Endothelial cell of umbilical vein (primary cell): Measurements from ENCODE around the gene GGN. TPM values are rescaled to one million over a fixed set of nuclear protein-coding genes. Genes with fewer than 3 reads are reported as not detected.
"Not testable (repeated sequence)": the region's sequence is repeated elsewhere in the genome, so short reads cannot be mapped to it uniquely, and the experiment has no call there.

Experiments
- BruUV-seq: library from RNA; stranded (reverse); fragments of 400-500 nt; replicated peaks from 2 replicates; lab custom pipeline; 2021; lab: Mats Ljungman, UMichigan
- CTCF ChIA-PET: fragments of 300-600, 350-600 bp; sonication (Branson Sonifier 250); formaldehyde crosslinking; loops from one replicate; lab custom pipeline; 2021; ENCODE audit warnings: antibody characterized with exemption, inconsistent platforms; lab: Charles Lee
- POLR2A ChIA-PET: fragments of 300-600, 350-600 bp; sonication (Branson Sonifier 250); formaldehyde crosslinking; loops from one replicate; lab custom pipeline; 2021; ENCODE audit warnings: antibody characterized with exemption, inconsistent platforms; lab: Charles Lee
- DNase-seq: peaks from one replicate; pipeline ENCODE4 v3.0.0-alpha.2; 2011; ENCODE audit warnings: low read depth, low spot score
- FAIRE-seq: peaks from 2 replicates; lab custom pipeline; 2011; peaks lifted over from hg19 to GRCh38; lab: Jason Lieb, UNC
- H2AFZ ChIP-seq: 2 replicates; pipeline ENCODE4 v1.6.0; 2012; ENCODE audit warnings: low read depth, low read length, control low read depth, inconsistent platforms
- H3K27ac ChIP-seq: 2 replicates; pipeline ENCODE4 v1.5.1; 2011; ENCODE audit warnings: low read depth, mild to moderate bottlenecking, control low read depth, low read length, moderate library complexity; ENCODE audit not compliant: insufficient read depth
- H3K27me3 ChIP-seq, 2 experiments: 2 replicates each; pipeline versions ENCODE4 v1.6.0 to v1.6.1; 2011; ENCODE audit warnings: low read length in 2 of 2, mixed read lengths in 1 of 2; ENCODE audit not compliant: control insufficient read depth in 2 of 2, insufficient read depth in 2 of 2
- H3K36me3 ChIP-seq, 2 experiments: 2 replicates in 1 of 2; 3 replicates in 1 of 2; pipeline ENCODE4 v1.5.1; 2011; ENCODE audit warnings: low read length in 2 of 2, mild to moderate bottlenecking in 1 of 2, moderate library complexity in 1 of 2; ENCODE audit not compliant: control insufficient read depth in 2 of 2, insufficient read depth in 2 of 2; ENCODE audit errors: extremely low read depth in 1 of 2
- H3K4me1 ChIP-seq: 3 replicates; pipeline ENCODE4 v1.5.1; 2011; ENCODE audit warnings: mild to moderate bottlenecking, low read length; ENCODE audit not compliant: control insufficient read depth, insufficient read depth; ENCODE audit errors: extremely low read depth
- H3K4me2 ChIP-seq: 2 replicates; pipeline ENCODE4 v1.6.1; 2011; ENCODE audit warnings: low read length, control low read depth, mixed read lengths; ENCODE audit not compliant: insufficient read depth
- H3K4me3 ChIP-seq, 3 experiments: fragments of 200-600 bp in 1 of 3; sonication (generic), shearing (Covaris generic) in 1 of 3; replicated peaks in 1 of 3; 2 replicates each; pipeline ENCODE4 v1.5.1; 2011 to 2016; ENCODE audit warnings: control low read depth in 3 of 3, low read length in 3 of 3, mild to moderate bottlenecking in 2 of 3, inconsistent platforms in 1 of 3, low read depth in 1 of 3, moderate library complexity in 1 of 3; ENCODE audit not compliant: insufficient read depth in 1 of 3
- H3K79me2 ChIP-seq: 2 replicates; pipeline ENCODE4 v1.6.0; 2012; ENCODE audit warnings: low read length, inconsistent platforms; ENCODE audit not compliant: control insufficient read depth, insufficient read depth
- H3K9ac ChIP-seq: replicated peaks from 2 replicates; pipeline ENCODE3; 2011; ENCODE audit warnings: low read length, control low read depth; ENCODE audit not compliant: insufficient read depth; ENCODE audit errors: extremely low read depth
- H3K9me1 ChIP-seq: replicated peaks from 3 replicates; pipeline ENCODE4 v1.6.0; 2011; ENCODE audit warnings: mild to moderate bottlenecking, low read length; ENCODE audit not compliant: control insufficient read depth, insufficient read depth; ENCODE audit errors: extremely low read depth
- H3K9me3 ChIP-seq: replicated peaks from 2 replicates; pipeline ENCODE4 v1.5.1; 2012; ENCODE audit warnings: low read length, inconsistent platforms; ENCODE audit not compliant: control insufficient read depth, insufficient read depth
- H4K20me1 ChIP-seq: replicated peaks from 2 replicates; pipeline ENCODE3; 2011; ENCODE audit warnings: mild to moderate bottlenecking, low read length; ENCODE audit not compliant: control insufficient read depth, insufficient read depth; ENCODE audit errors: extremely low read depth
- CTCF ChIP-seq, 2 donors: IDR thresholded peaks; 1 replicate in 1 of 2; 2 replicates in 1 of 2; pipeline ENCODE4 v1.5.1; 2011; ENCODE audit warnings: low read length in 2 of 2, mild to moderate bottlenecking in 2 of 2, moderate library complexity in 2 of 2, control low read depth in 1 of 2, inconsistent platforms in 1 of 2, low read depth in 1 of 2; ENCODE audit not compliant: insufficient read depth in 1 of 2; ENCODE audit errors: extremely low read depth in 1 of 2
- EZH2 ChIP-seq: IDR thresholded peaks from 2 replicates; pipeline ENCODE4 v1.6.1; 2012; ENCODE audit warnings: borderline replicate concordance, low read depth, mild to moderate bottlenecking, moderate library complexity, low read length, inconsistent platforms; ENCODE audit not compliant: severe bottlenecking
- FOS ChIP-seq: IDR thresholded peaks from 2 replicates; pipeline ENCODE4 v1.6.1; 2011; ENCODE audit warnings: mild to moderate bottlenecking, low read length, moderate library complexity, borderline replicate concordance; ENCODE audit not compliant: insufficient read depth
- GATA2 ChIP-seq: IDR thresholded peaks from 2 replicates; pipeline ENCODE4 v1.7.0; 2011; ENCODE audit warnings: low read depth, mild to moderate bottlenecking, moderate library complexity, mixed read lengths, low read length; ENCODE audit not compliant: insufficient read length, insufficient read depth
- JUN ChIP-seq: IDR thresholded peaks from 2 replicates; pipeline ENCODE4 v1.6.1; 2011; ENCODE audit warnings: borderline replicate concordance, low read depth; ENCODE audit not compliant: insufficient read length, insufficient read depth
- MYC ChIP-seq: IDR thresholded peaks from one replicate; pipeline ENCODE4 v1.6.1; 2011; ENCODE audit warnings: mild to moderate bottlenecking, low read depth, low read length
- POLR2A ChIP-seq: IDR thresholded peaks from 2 replicates; pipeline ENCODE4 v1.6.1; 2012; ENCODE audit warnings: low read depth, mild to moderate bottlenecking, control low read depth, low read length
- POLR2AphosphoS5 ChIP-seq: IDR thresholded peaks from 2 replicates; pipeline ENCODE4 v1.6.1; 2012; ENCODE audit warnings: low read depth, mild to moderate bottlenecking, control low read depth, low read length, moderate library complexity; ENCODE audit not compliant: insufficient read depth
- dilution Hi-C: fragments of 300-500 bp; cut with MboI; formaldehyde crosslinking; loops from one replicate; pipeline ENCODE4 v1.15.0; 2019; ENCODE audit warnings: low sequenced_read_pairs; ENCODE audit not compliant: extremely low pct_ligation_motif_present
- intact Hi-C: fragments of 100-400 bp; cut with micrococcal nuclease; formaldehyde crosslinking; loops from one replicate; pipeline ENCODE4 v1.10.0; 2022
- polyA plus RNA-seq, 4 experiments: library from polyadenylated mRNA; depleted of rRNA in 3 of 4; stranded (reverse) in 3 of 4; unstranded in 1 of 4; fragments of >200 nt; gene quantifications; 2 replicates each; pipeline versions ENCODE4 v1.2.1 to v1.2.3, GENCODE V29; 2011 to 2012; ENCODE audit warnings: missing spikeins in 1 of 4
- total RNA-seq: library from RNA; stranded (reverse); gene quantifications from 2 replicates; pipeline ENCODE4 v1.2.3, GENCODE V29; 2021
- TF ChIP-seq, protein P1 (sequence below): IDR thresholded peaks from 2 replicates; pipeline ENCODE4 v1.6.1; 2011; ENCODE audit not compliant: insufficient read depth, insufficient read length

GGN gene
- total and polyA plus RNA-seq, 2 donors (not counting 3 experiments of a cell fraction or from before 2014, with no cell fraction given), result 0.39 to 0.88 TPM

- Histone ChIP-seq H3K4me2 (no peak overlapping the region), H3K9me3 (no peaks in the 10 kb centered on the region), H3K27ac (no peak overlapping the region), H3K79me2 (no peaks in the 10 kb centered on the region), H3K9ac (no peak overlapping the region), H3K27me3 (peaks cover 4 to 6% of the 10 kb centered on the region in 2 experiments), H3K9me1 (no peaks in the 10 kb centered on the region), H2AFZ (no peak overlapping the region), H3K4me3 (no peak overlapping the region), H3K4me1 (peaks cover 3% of the 10 kb centered on the region), H3K36me3 (no peaks in the 10 kb centered on the region), H4K20me1 (no peaks in the 10 kb centered on the region)
- CTCF ChIA-PET, result interaction anchor here (1.5 kb wide), 1 partner anchor 21 kb away, joined by 3 read pairs; the partner anchor contains the start of gene GGN
- POLR2A ChIA-PET, result no interaction called here
- intact Hi-C loops (no loop called here), dilution Hi-C loops (no loop called here)
- FAIRE-seq, result no peak
- BruUV-seq, result no TSS peak
- TF ChIP-seq MYC (no peak), JUN (no peak), FOS (no peak), CTCF (IDR thresholded peaks at IDR 0.05; ENCODE audit: extremely low read depth in 1 of 2, insufficient read depth in 1 of 2, low read depth in 1 of 2, low read length in 2 of 2) (no peak), POLR2A (no peak), GATA2 (no peak), POLR2AphosphoS5 (no peak), EZH2 (no peak)
- TF ChIP-seq, protein P1, sequence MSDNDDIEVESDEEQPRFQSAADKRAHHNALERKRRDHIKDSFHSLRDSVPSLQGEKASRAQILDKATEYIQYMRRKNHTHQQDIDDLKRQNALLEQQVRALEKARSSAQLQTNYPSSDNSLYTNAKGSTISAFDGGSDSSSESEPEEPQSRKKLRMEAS, result no peak
- no peak for DNase-seq
Observed at GRCh38 chr19:38367041-38367440, 20.8 kb downstream of the GGN start.

DNA sequence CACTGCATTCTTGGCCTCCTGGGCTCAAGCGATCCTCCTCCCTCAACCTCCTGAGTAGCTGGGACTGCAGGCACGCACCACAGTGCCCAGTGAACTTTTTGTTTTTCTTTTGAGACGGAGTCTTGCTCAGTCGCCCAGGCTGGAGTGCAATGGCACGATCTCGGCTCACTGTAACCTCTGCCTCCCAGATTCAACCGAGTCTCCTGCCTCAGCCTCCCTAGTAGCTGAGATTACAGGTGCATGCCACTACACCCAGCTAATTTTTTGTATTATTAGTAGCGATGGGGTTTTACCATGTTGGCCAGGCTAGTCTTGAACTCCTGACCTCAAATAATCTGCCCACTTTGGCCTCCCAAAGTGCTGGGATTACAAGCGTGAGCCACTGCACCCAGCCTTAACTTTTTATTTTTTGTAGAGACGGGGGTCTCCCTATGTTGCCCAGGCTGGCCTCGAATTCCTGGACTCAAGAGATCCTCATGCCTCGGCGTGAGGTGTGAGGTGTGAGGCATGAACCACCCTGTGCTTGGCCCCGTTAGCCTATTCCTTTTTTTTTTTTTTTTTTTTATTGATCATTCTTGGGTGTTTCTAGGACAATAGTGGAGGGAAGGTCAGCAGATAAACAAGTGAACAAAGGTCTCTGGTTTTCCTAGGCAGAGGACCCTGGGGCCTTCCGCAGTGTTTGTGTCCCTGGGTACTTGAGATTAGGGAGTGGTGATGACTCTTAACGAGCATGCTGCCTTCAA is 24.7 kb downstream of the GGN start:
- DNase-seq, BruUV-seq, dilution Hi-C loops, H3K9ac ChIP-seq, H3K9me3 ChIP-seq, H3K79me2 ChIP-seq, H3K27ac ChIP-seq, H3K4me1 ChIP-seq, H4K20me1 ChIP-seq, H3K36me3 ChIP-seq, H3K9me1 ChIP-seq, H3K4me3 ChIP-seq: not testable (repeated sequence)
- FAIRE-seq, result peak; percentile 59
- POLR2A ChIA-PET, result interaction anchor here (1.7 kb wide), 1 partner anchor 11 kb away, joined by 7 read pairs; the partner anchor contains the start of gene PSMD8
- peak overlapping the region; percentile 72 for H3K4me2 ChIP-seq
- intact Hi-C loops, result loop anchor here (1.0 to 2.0 kb wide), 3 partner anchors 11 to 27 kb away; partner anchors contain the start of genes GGN, PSMD8 and SPRED3
- peak overlapping the region; percentile 38 for H2AFZ ChIP-seq
- H3K27me3 ChIP-seq, result peaks cover 9 to 14% of the 10 kb centered on the region in 2 experiments
- CTCF ChIA-PET, result interaction anchor here (0.6 to 1.9 kb wide), 2 partner anchors 11 to 40 kb away, joined by 3 to 9 read pairs; partner anchors contain the start of genes FAM98C and PSMD8
